IPS DF 6.9 (cell line): ENCODE results near the gene LBH.

Experiments used
- DNase-seq: peaks from one replicate; pipeline ENCODE4 v3.0.0-alpha.2; 2013; ENCODE audit warnings: low read depth, low spot score
- H3K27ac ChIP-seq: one replicate; pipeline ENCODE4 v1.5.1; 2013; ENCODE audit warnings: low read length, control low read depth
- H3K27me3 ChIP-seq: 2 replicates; pipeline ENCODE4 v1.6.1; 2013; ENCODE audit warnings: mild to moderate bottlenecking, low read length; ENCODE audit not compliant: control insufficient read depth, insufficient read depth
- H3K36me3 ChIP-seq: 2 replicates; pipeline ENCODE4 v1.6.1; 2013; ENCODE audit warnings: low read length; ENCODE audit not compliant: control insufficient read depth, insufficient read depth
- H3K4me1 ChIP-seq: 2 replicates; pipeline ENCODE4 v1.6.1; 2013; ENCODE audit warnings: low read length; ENCODE audit not compliant: control insufficient read depth, insufficient read depth
- H3K4me3 ChIP-seq: 2 replicates; pipeline ENCODE4 v1.5.1; 2013; ENCODE audit warnings: mild to moderate bottlenecking, low read length
- H3K9me3 ChIP-seq: 2 replicates; pipeline ENCODE4 v1.6.1; 2013; ENCODE audit warnings: low read length, inconsistent platforms; ENCODE audit not compliant: control insufficient read depth, insufficient read depth
- WGBS: extraction: QIAGEN DNeasy Blood & Tissue Kit; methylation state at CpG from one replicate; pipeline ENCODE4 v1.1.7; 2013; ENCODE audit warnings: mixed read lengths, missing lambda C conversion rate; ENCODE audit not compliant: insufficient read length, insufficient coverage; 5-methylcytosine and 5-hydroxymethylcytosine counted together

The LBH gene

DNA sequence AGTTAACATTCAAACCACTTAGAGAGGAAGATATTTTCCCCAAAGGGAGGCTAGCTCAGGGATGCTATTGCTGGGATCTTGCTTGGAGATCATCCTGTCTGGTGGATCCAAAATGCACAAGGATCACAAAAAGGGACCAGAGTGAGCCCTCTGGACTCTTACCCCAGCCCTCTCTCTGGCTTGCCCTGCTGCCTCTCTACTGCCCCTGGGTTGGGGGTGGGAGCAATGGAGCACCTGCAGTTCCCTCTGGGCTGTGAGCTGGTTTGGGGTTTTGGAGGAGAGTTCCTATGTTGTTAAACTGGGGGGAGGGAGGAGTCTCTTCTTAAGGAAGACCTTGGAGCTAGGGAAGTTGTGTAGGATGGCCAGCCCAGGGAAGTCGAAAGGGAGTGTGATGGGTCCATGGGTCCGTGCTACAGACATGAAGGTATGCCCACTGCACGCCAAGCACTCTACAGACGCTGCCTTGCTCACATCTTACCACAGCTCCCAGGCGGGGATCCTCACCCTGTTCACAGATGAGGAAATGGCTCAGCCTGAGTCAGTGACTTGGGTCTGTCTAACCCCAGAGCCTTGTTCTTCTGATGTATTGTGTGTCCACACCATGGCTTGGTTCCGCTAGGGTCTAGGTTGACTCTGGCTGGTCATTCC lies 3.8 kb downstream of the LBH start:
- H3K9me3 ChIP-seq: no peaks in the 10 kb centered on the region
- peaks cover 1% of the 10 kb centered on the region; the same call in 1 of the 2 replicates for H3K4me1 ChIP-seq
- peaks cover 8% of the 10 kb centered on the region; the same call in 1 of the 2 replicates for H3K27me3 ChIP-seq
- no CpG with 5 or more reads among the region's 6 CpGs for WGBS
- no peak overlapping the region for H3K27ac ChIP-seq
- no peak overlapping the region for H3K4me3 ChIP-seq
- no peak for DNase-seq
- no peaks in the 10 kb centered on the region for H3K36me3 ChIP-seq

- H3K9me3 ChIP-seq: no peaks in the 10 kb centered on the region
- H3K27ac ChIP-seq: no peak overlapping the region
- H3K36me3 ChIP-seq: no peaks in the 10 kb centered on the region
- H3K4me1 ChIP-seq: peaks cover 1% of the 10 kb centered on the region; the same call in 1 of the 2 replicates
- DNase-seq: no peak
- no peak overlapping the region for H3K4me3 ChIP-seq
- no peaks in the 10 kb centered on the region; the same call in 1 of the 2 replicates for H3K27me3 ChIP-seq
- no CpG with 5 or more reads among the region's 4 CpGs for WGBS
Measured at GRCh38 chr2:30235859-30236535, 4.7 kb downstream of the LBH start.

- H3K27me3 ChIP-seq: no peaks in the 10 kb centered on the region
- no peak for DNase-seq
- no peak overlapping the region for H3K27ac ChIP-seq
- no CpG with 5 or more reads among the region's 8 CpGs for WGBS
- H3K4me3 ChIP-seq: no peak overlapping the region
- H3K4me1 ChIP-seq: peaks cover 1% of the 10 kb centered on the region; the same call in 1 of the 2 replicates
- H3K9me3 ChIP-seq: no peaks in the 10 kb centered on the region
- H3K36me3 ChIP-seq: no peaks in the 10 kb centered on the region
Measured at GRCh38 chr2:30236591-30237238, 5.4 kb downstream of the LBH start.

DNA sequence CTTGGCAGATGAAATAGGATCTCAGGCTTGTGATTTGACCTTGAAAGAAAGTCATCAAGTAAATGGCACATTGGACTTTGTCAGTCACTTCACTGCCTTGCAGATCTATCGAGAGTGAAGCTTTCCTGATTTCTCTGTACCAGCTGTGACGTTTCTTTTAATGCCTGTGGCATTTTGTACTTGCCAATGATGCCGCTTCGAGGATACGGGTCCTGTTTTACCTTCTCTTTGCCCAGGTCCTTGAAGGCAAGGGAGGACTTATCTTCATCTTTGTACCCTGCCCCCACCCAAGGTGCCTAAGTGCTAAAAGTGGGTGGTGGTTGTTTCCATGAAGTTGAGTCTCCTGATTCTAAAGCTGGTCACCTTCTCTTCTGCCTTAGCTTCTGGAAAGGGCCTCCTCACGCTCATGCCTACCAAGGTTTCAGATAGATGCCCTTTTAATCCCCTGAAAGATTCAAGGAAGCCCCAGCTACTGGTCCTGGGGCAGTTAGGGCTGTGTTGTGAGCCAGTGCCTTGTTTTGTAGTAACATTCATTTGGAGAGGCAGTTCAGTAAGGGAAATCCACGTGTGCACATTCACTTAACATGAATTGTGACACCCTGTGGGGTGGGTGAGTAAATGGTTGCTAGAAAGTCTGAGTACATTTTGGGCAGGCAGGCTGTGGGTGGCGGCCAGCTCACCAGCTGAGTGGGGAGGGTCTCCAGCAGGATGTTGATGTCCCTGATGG lies 6.1 kb downstream of the LBH start:
- no peaks in the 10 kb centered on the region for H3K27me3 ChIP-seq
- H3K4me3 ChIP-seq: no peak overlapping the region; the same call in 1 of the 2 replicates
- no peak overlapping the region for H3K27ac ChIP-seq
- no peaks in the 10 kb centered on the region for H3K36me3 ChIP-seq
- peaks cover 1% of the 10 kb centered on the region; the same call in 1 of the 2 replicates for H3K4me1 ChIP-seq
- no peak for DNase-seq
- WGBS: no CpG with 5 or more reads among the region's 8 CpGs
- H3K9me3 ChIP-seq: no peaks in the 10 kb centered on the region

DNA sequence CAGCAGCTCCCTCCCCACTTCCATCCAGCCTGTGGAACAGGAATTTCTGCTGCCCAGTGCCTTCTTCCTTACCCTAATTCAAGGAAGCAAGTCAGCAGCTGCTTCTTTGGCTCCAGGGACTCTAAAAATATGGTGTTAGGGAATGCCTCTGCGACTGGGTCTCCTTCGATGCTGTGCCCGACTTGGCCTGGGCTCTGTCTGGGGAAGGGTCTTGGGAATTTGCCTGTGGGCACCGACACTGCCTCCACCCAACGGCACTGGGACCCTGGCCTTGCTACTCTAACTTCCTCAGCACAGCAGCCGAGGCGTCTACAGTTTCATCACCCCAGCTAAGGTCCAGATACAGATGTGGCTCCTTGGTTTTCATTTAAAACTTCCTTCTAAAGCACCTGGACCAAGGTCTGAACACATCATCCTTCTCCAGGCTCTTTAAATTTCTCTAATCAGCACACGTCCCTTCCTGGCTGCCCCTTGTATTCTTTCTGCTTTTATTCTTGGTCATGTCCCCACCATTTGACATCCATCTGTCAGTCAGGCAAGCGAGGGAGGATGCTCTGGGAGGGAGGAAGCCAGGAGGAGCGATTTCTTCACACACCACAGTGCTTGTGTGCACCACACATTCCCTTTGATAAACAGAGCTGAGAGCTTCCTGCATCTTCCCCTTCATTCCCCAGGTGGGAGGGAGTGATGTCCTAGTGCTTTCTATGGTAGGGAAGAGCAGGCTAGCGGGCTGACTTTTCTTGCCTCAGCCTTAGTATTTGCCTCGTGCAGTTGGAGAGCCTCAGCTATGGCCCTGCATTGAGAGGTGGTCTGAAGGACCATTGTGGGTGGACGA lies 6.8 kb downstream of the LBH start:
- Histone ChIP-seq H3K27ac (no peak overlapping the region), H3K4me3 (no peak overlapping the region; the same call in 1 of the 2 replicates)

GRCh38 chr2:30239308-30239985 lies 8.1 kb downstream of the LBH start:
- Histone ChIP-seq H3K4me1 (no peaks in the 10 kb centered on the region), H3K4me3 (no peak overlapping the region), H3K9me3 (no peaks in the 10 kb centered on the region), H3K27me3 (no peaks in the 10 kb centered on the region), H3K36me3 (no peaks in the 10 kb centered on the region), H3K27ac (no peak overlapping the region)
- WGBS: no CpG with 5 or more reads among the region's 11 CpGs
- DNase-seq: peak; percentile 77

More for the DNA sequence above, 6.8 kb downstream of the LBH start:
- Histone ChIP-seq H3K4me1 (no peaks in the 10 kb centered on the region), H3K36me3 (no peaks in the 10 kb centered on the region), H3K9me3 (no peaks in the 10 kb centered on the region), H3K27me3 (no peaks in the 10 kb centered on the region)
- no peak for DNase-seq
- WGBS: no CpG with 5 or more reads among the region's 13 CpGs

- H3K27ac ChIP-seq: no peak overlapping the region
- no peak overlapping the region for H3K4me3 ChIP-seq
- WGBS: no CpG with 5 or more reads among the region's 12 CpGs
- H3K36me3 ChIP-seq: no peaks in the 10 kb centered on the region
- no peak for DNase-seq
- H3K9me3 ChIP-seq: no peaks in the 10 kb centered on the region
- no peaks in the 10 kb centered on the region for H3K4me1 ChIP-seq
- H3K27me3 ChIP-seq: no peaks in the 10 kb centered on the region
Measured at GRCh38 chr2:30239986-30240752, 8.8 kb downstream of the LBH start.

DNA sequence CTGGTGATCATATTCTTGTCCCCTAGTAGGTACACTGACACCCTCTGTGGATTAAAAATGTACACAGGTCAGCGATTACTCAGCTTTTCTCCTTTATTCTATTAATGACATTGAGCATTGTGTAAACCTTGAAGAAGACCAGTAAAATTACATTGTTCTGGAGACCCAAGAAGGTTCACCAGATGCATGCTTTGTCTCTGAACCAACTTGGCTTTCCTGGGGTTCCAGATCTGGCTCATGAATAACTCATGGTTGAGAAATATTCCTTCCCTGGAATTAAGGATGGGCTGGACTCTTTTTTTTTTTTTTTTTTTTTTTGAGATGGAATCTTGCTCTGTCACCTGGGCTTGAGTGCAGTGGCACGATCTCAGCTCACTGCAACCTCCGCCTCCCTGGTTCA lies 11.9 kb downstream of the LBH start:
- H3K4me1 ChIP-seq: no peaks in the 10 kb centered on the region
- no peak overlapping the region for H3K27ac ChIP-seq
- no peaks in the 10 kb centered on the region for H3K27me3 ChIP-seq
- no peak for DNase-seq
- H3K36me3 ChIP-seq: no peaks in the 10 kb centered on the region
- WGBS: no CpG with 5 or more reads among the region's 3 CpGs
- no peaks in the 10 kb centered on the region for H3K9me3 ChIP-seq
- no peak overlapping the region for H3K4me3 ChIP-seq

DNA sequence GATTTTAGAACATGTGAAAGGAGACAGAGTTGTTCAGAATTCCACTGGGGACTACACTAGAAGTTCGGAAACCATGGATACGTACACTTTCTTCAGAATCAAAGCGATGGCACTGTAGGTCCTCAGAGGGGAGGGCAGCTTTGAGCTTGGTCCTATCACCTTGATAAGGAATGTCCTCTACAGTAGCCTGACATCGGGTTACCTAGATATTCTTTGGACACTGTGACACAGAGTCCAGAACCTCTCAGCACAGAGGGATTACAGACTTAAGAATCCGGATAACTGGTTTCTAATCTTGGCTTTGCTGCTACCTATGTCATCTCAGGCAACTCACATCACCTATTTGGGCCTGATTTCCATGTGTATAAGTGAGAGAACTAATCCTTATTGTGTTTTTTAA lies 14.0 kb downstream of the LBH start:
- H3K9me3 ChIP-seq: no peaks in the 10 kb centered on the region
- no peaks in the 10 kb centered on the region for H3K27me3 ChIP-seq
- DNase-seq: no peak
- H3K27ac ChIP-seq: no peak overlapping the region
- H3K36me3 ChIP-seq: no peaks in the 10 kb centered on the region
- WGBS: no CpG with 5 or more reads among the region's 5 CpGs
- no peaks in the 10 kb centered on the region for H3K4me1 ChIP-seq
- H3K4me3 ChIP-seq: no peak overlapping the region
